Body of pancreas (tissue), 4 donors: ENCODE results near the gene MAD1L1.

Source experiments
- CTCF ChIP-seq, 7 experiments: fragments of 450-650 bp in 4 of 7; fragments of 200-600 bp in 3 of 7; sonication (generic) in 3 of 7; IDR thresholded peaks; one replicate each; pipeline ENCODE4 v1.5.1; 2016 to 2019; ENCODE audit warnings: antibody characterized with exemption in 7 of 7
- POLR2A ChIP-seq, 3 donors: fragments of 450-650 bp; IDR thresholded peaks; one replicate each; pipeline ENCODE4 v1.6.1; 2016; ENCODE audit warnings: antibody characterized with exemption in 3 of 3, mild to moderate bottlenecking in 2 of 3

GRCh38 chr7:1798191-1798590 lies 434.6 kb downstream of the MAD1L1 start:
- TF ChIP-seq POLR2A (IDR thresholded peaks at IDR 0.05) (no peak), CTCF (IDR thresholded peaks at IDR 0.05) (no peak)
